PC-3 (cell line): Measurements from ENCODE around the gene ZFP64. TPM values are rescaled to one million over a fixed set of nuclear protein-coding genes. Genes with fewer than 3 reads are reported as not detected.

Source experiments
- ATAC-seq: fragments of 200-7000 bp; cut with Tn5 transposase; 2 replicates; pipeline ENCODE4 v1.9.1; 2020; ENCODE audit warnings: mild to moderate bottlenecking, moderate library complexity
- BruUV-seq: library from RNA; stranded (reverse); fragments of 400-500 nt; replicated peaks from 2 replicates; lab custom pipeline; 2021; lab: Mats Ljungman, UMichigan
- CTCF ChIA-PET: fragments of 300-600 bp; sonication (Branson Sonifier 250); formaldehyde crosslinking; loops from one replicate; lab custom pipeline; 2022; ENCODE audit warnings: antibody characterized with exemption; lab: Charles Lee
- POLR2A ChIA-PET: fragments of 300-600 bp; sonication (Branson Sonifier 250); formaldehyde crosslinking; loops from one replicate; lab custom pipeline; 2022; ENCODE audit warnings: antibody characterized with exemption; ENCODE audit not compliant: unreplicated experiment; lab: Charles Lee
- DNase-seq: peaks from one replicate; pipeline ENCODE4 v3.0.0-alpha.2; 2015
- H2AFZ ChIP-seq: fragments of 300-600 bp; sonication (generic); 2 replicates; pipeline ENCODE4 v1.6.0; 2016; ENCODE audit warnings: antibody characterized with exemption, low read length
- H3F3A ChIP-seq: fragments of 300-600 bp; sonication (generic); one replicate; pipeline ENCODE4 v1.6.0; 2017; ENCODE audit warnings: antibody characterized with exemption, low read length, control low read depth, mild to moderate bottlenecking; ENCODE audit not compliant: unreplicated experiment
- H3K27ac ChIP-seq: fragments of 300-600 bp; sonication (generic); 2 replicates; pipeline ENCODE4 v1.5.1; 2016; ENCODE audit warnings: mild to moderate bottlenecking, low read length
- H3K27me3 ChIP-seq: fragments of 300-600 bp; sonication (generic); 2 replicates; pipeline ENCODE4 v1.6.1; 2016; ENCODE audit warnings: low read length, mixed read lengths
- H3K36me3 ChIP-seq: fragments of 300-600 bp; sonication (generic); 2 replicates; pipeline ENCODE4 v1.6.1; 2016; ENCODE audit warnings: low read depth, mixed run types, low read length, mixed read lengths
- H3K4me1 ChIP-seq: fragments of 300-600 bp; sonication (generic); 2 replicates; pipeline ENCODE4 v1.5.1; 2016; ENCODE audit warnings: low read length; ENCODE audit not compliant: insufficient read depth
- H3K4me2 ChIP-seq: fragments of 300-600 bp; sonication (generic); 2 replicates; pipeline ENCODE4 v1.6.0; 2016; ENCODE audit warnings: low read length
- H3K4me3 ChIP-seq: fragments of 300-600 bp; sonication (generic); 2 replicates; pipeline ENCODE4 v1.5.1; 2016; ENCODE audit warnings: mild to moderate bottlenecking, low read length, mixed read lengths
- H3K79me2 ChIP-seq: fragments of 300-600 bp; sonication (generic); 2 replicates; pipeline ENCODE4 v1.6.1; 2017; ENCODE audit warnings: low read length, mixed read lengths
- H3K9ac ChIP-seq: fragments of 300-600 bp; sonication (generic); 2 replicates; pipeline ENCODE4 v1.6.0; 2016; ENCODE audit warnings: mild to moderate bottlenecking, low read length
- H3K9me2 ChIP-seq: fragments of 300-600 bp; sonication (generic); replicated peaks from 2 replicates; pipeline ENCODE4 v1.6.1; 2016; ENCODE audit warnings: mixed run types, low read length, mixed read lengths
- H3K9me3 ChIP-seq: fragments of 300-600 bp; sonication (generic); 2 replicates; pipeline ENCODE4 v1.6.1; 2016; ENCODE audit warnings: low read length, mixed read lengths
- H4K20me1 ChIP-seq: fragments of 300-600 bp; sonication (generic); 2 replicates; pipeline ENCODE4 v1.6.1; 2016; ENCODE audit warnings: low read length, mixed read lengths
- CTCF ChIP-seq: fragments of 300-600 bp; sonication (generic); conservative IDR thresholded peaks from 2 replicates; pipeline ENCODE4 v1.5.1; 2017; ENCODE audit warnings: antibody characterized with exemption, low read depth, mild to moderate bottlenecking, low read length
- EZH2 ChIP-seq: fragments of 300-600 bp; sonication (generic); IDR thresholded peaks from one replicate; pipeline ENCODE4 v1.6.1; 2017; ENCODE audit warnings: antibody characterized with exemption, mild to moderate bottlenecking, low read length; ENCODE audit not compliant: unreplicated experiment
- EZH2phosphoT487 ChIP-seq: fragments of 300-600 bp; sonication (generic); IDR thresholded peaks from 2 replicates; pipeline ENCODE4 v1.6.1; 2018; ENCODE audit warnings: mild to moderate bottlenecking, antibody characterized with exemption, low read length, borderline replicate concordance
- intact Hi-C: fragments of 100-400 bp; cut with micrococcal nuclease; formaldehyde crosslinking; loops from 2 replicates; pipeline ENCODE4 v1.9.0; 2023
- total RNA-seq: library from RNA; depleted of rRNA; stranded (reverse); fragments of >200 nt; gene quantifications from 2 replicates; pipeline ENCODE4 v1.2.3, GENCODE V29; 2014

The ZFP64 gene
- total RNA-seq, 1 experiment from 2014 or later: 16.6 TPM

GRCh38 chr20:52143277-52143676 lies 48.3 kb downstream of the ZFP64 start:
- Histone ChIP-seq H3K9me2 (no peaks in the 10 kb centered on the region), H4K20me1 (no peaks in the 10 kb centered on the region), H3K36me3 (no peaks in the 10 kb centered on the region), H3K9me3 (no peaks in the 10 kb centered on the region), H3K27me3 (no peaks in the 10 kb centered on the region), H3K9ac (no peak overlapping the region), H3K4me1 (no peaks in the 10 kb centered on the region), H3K4me2 (no peak overlapping the region), H3K79me2 (no peaks in the 10 kb centered on the region), H3K4me3 (no peak overlapping the region), H2AFZ (no peak overlapping the region), H3K27ac (no peak overlapping the region), H3F3A (no peaks in the 10 kb centered on the region)
- TF ChIP-seq EZH2phosphoT487 (no peak), CTCF (no peak), EZH2 (no peak)
- ChIA-PET POLR2A (no interaction called here), CTCF (no interaction called here)
- ATAC-seq: no peak
- intact Hi-C loops: no loop called here
- DNase-seq: no peak
- BruUV-seq: no TSS peak

- Histone ChIP-seq H3K9me3 (no peaks in the 10 kb centered on the region), H3K4me2 (no peak overlapping the region), H3F3A (no peaks in the 10 kb centered on the region), H4K20me1 (no peaks in the 10 kb centered on the region), H3K9ac (no peak overlapping the region), H3K27me3 (no peaks in the 10 kb centered on the region), H3K36me3 (no peaks in the 10 kb centered on the region), H3K27ac (no peak overlapping the region), H3K79me2 (no peaks in the 10 kb centered on the region), H2AFZ (no peak overlapping the region), H3K4me1 (no peaks in the 10 kb centered on the region), H3K9me2 (no peaks in the 10 kb centered on the region), H3K4me3 (no peak overlapping the region)
- intact Hi-C loops: no loop called here
- ATAC-seq: no peak
- POLR2A ChIA-PET: no interaction called here
- no peak for DNase-seq
- CTCF ChIA-PET: no interaction called here
- no TSS peak for BruUV-seq
- TF ChIP-seq CTCF (no peak), EZH2 (no peak), EZH2phosphoT487 (no peak)
Measured at GRCh38 chr20:52142757-52143156, 48.8 kb downstream of the ZFP64 start.

- H3K79me2 ChIP-seq: no peaks in the 10 kb centered on the region
- CTCF ChIA-PET: no interaction called here
- TF ChIP-seq EZH2phosphoT487: no peak
- TF ChIP-seq CTCF: no peak
- TF ChIP-seq EZH2: no peak
Measured at GRCh38 chr20:52139986-52140385, 51.6 kb downstream of the ZFP64 start.

More at GRCh38 chr20:52139986-52140385, 51.6 kb downstream of the ZFP64 start:
- no peak overlapping the region for H2AFZ ChIP-seq
- H3K36me3 ChIP-seq: no peaks in the 10 kb centered on the region
- intact Hi-C loops: no loop called here
- no peaks in the 10 kb centered on the region for H3F3A ChIP-seq
- no peaks in the 10 kb centered on the region for H4K20me1 ChIP-seq
- no peaks in the 10 kb centered on the region for H3K9me2 ChIP-seq
- ATAC-seq (no peak), DNase-seq (no peak)
- H3K4me1 ChIP-seq: no peaks in the 10 kb centered on the region
- BruUV-seq: no TSS peak
- H3K9ac ChIP-seq: no peak overlapping the region
- no peak overlapping the region for H3K4me3 ChIP-seq
- no peaks in the 10 kb centered on the region for H3K9me3 ChIP-seq
- H3K27ac ChIP-seq: no peak overlapping the region
- POLR2A ChIA-PET: no interaction called here
- H3K27me3 ChIP-seq: no peaks in the 10 kb centered on the region
- no peak overlapping the region for H3K4me2 ChIP-seq
